IPS-11a (cell line): ENCODE measurements around the gene LHFPL2.
"Not testable (repeated sequence)": the region's sequence is repeated elsewhere in the genome, so short reads cannot be mapped to it uniquely, and the experiment has no call there.

Source experiments
- H3K4me3 ChIP-seq: one replicate; pipeline ENCODE4 v1.5.1; 2013; ENCODE audit warnings: low read depth, low read length, control low read depth

Gene LHFPL2

DNA sequence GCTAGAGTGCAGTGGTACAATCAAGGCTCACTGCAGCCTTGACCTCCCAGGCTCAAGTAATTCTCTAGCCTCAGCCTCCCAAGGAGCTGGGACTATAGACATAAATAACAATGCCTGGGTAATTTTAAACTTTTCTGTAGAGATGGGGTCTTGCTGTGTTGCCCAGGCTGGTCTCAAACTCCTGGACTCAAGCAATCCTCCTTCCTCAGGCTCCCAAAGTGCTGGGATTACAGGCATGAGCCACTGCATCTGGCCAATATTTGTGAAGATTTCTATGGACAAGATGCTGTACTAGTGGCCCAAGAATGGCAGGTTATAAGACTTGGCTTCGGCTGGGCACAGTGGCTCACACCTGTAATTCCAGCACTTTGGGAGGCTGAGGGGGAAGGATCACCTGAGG lies 18.4 kb upstream of the LHFPL2 start:
- H3K4me3 ChIP-seq = not testable (repeated sequence)

DNA sequence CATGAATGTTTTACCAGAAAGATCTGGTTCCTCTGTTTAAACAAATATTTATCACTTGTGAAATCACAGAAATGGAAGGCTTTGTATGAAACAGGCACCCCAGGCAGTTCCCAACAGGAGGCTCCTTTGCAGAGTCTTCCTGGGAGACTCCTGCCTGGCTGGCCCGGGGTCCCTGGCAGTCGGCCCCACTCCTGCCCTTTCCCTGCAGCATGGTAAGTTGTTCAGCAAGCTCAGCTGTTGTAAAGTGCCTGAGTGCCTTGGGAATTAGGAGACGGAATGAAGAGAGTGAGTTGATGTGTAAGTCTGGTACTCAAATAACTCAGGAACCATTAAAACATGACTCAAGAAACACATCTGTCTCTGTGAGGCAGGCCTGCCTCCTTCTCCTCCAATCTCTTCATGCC lies 17.5 kb upstream of the LHFPL2 start:
- H3K4me3 ChIP-seq = no peak overlapping the region

DNA sequence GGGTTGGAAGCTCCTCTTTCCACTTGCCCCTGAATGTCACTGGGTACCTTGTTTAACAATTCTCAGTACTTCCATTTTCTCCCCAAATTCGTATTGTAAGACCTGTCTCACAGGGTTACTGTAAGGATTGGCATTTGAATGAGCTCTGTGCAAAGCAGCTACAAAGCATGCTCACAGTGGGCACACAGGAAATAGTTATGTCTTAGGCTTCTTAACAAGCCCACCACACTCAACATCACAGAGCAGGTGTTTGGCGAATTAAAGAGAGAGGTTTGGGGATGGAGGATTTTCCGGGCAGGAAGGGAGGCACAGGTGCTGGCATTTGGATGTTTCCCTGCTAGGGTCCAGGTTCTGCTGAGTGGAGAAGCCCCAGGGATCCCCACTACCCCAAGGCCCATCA lies 17.0 kb upstream of the LHFPL2 start:
- no peak overlapping the region for H3K4me3 ChIP-seq

DNA sequence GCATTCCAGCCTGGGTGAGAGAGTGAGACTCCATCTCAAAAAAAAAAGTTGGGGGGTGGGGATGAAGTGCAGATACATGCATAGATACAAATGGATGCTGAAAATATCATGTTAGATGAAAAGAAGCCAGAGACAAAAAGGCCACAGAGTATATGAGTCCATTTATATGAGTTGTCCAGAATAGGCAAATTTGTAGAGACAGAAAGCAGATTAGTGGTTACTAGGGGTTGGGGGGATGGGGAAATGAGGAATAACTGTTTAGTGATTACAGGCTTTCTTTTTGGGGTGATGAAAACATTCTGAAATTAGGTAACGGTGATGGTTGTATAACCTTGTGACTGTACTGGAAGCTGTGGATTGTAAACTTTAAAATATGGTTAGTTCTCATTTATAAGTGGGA lies 13.8 kb upstream of the LHFPL2 start:
- H3K4me3 ChIP-seq = no peak overlapping the region

DNA sequence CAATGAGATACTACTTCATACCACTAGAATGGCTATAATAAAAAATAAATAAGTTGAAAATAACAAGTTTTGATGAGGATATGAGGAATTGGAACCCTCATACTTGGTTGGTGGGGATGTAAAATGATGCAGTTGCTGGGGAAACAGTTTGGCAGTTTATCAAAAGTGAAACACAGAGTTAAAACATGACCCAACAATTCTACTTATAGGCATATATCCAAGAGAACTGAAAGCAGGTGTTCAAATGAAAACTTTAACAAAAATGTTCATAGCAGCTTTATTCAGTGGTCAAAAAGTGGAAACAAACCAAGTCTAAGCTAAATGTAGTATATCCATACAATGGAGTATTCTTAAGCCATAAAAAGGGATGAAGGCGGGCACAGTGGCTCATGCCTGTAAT lies 13.1 kb upstream of the LHFPL2 start:
- no peak overlapping the region for H3K4me3 ChIP-seq

DNA sequence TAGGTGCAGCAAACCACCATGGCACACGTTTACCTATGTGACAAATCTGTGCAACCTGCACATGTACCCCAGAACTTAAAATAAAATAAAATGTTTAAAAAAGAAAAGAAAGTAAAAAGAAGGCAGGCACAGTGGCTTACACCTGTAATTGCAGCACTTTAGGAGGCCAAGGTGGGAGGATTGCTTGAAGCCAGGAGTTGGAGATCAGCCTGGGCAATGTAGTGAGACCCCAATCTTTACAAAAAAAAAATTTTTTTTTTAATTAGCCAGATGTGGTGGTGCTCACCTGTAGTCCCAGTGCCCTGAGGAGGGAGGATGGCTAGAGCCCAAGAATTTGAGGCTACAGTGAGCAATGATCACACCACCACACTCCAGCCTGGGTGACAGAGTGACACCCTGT lies 12.5 kb upstream of the LHFPL2 start:
- H3K4me3 ChIP-seq = no peak overlapping the region

DNA sequence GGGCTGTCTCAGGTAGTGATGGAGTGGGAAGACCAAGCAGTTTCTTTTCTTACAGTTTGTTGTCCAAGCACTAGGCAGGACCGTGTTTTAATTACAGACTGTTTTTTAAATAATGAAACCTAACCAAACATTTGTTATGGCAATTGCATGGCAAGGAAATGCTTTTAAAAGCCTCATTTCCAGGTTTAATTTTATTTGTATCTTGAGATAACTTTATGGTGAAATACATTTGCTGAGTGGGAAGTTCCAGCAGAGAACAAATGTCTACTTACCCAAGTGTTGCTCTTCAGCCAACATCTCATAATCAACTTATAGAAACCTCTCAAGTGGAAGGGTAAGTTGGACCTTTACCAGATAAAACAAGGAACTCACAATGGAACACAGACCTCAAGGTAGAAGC lies 11.8 kb upstream of the LHFPL2 start:
- no peak overlapping the region for H3K4me3 ChIP-seq

DNA sequence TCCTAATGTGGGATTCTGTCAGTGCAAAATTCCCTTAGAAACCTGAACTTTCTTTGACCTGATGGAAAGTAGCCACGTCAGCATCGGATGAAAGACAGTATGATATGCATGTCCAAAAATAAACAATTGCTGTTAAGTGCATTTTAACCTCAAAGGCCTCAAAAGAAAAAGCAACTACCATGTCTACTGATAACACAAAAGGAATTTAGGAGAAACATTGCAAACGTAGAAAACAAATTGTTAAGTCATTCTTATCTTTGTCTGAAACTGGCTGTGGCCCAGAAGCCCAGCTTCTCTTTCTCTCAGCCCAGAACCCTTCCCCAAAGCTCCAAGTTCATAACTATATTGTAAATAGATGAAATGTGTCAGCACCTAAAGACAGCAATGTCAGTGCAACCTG lies 11.1 kb upstream of the LHFPL2 start:
- no peak overlapping the region for H3K4me3 ChIP-seq

DNA sequence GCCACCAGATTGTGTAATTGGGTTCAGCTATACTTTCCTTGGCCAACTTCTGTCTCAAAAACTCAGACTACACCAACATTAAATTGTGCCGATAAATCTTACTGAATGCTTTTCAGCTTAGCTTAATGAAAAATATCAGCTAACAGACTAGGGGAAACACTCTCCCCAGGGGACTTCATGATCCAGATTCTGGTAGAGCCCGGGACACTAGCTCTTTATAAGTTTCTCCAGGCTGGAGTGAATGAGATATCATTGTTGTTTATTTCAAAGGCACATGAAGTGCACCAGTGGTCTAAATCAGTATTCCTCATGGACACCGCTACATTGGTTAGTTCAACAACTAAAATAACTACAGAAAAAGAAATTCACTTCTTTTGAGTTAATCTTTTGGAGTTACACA lies 10.5 kb upstream of the LHFPL2 start:
- no peak overlapping the region for H3K4me3 ChIP-seq

DNA sequence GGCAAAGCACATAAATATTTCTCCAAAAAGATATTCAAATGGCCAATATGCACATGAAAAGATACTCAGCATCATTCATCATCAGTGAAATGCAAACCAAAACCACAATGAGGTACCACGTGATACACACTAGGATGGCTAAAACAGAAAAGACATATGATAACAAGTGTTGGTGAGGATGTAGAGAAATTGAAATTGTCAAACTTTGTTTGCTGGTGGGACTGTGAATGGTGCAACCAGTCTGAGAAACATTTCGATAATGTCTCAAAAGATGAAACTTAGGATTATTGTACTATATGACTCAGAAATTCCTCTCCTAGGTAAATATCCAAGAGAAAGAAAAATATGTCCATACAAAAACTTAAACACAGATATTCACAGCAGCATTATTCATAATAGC lies 8.6 kb upstream of the LHFPL2 start:
- H3K4me3 ChIP-seq = no peak overlapping the region

DNA sequence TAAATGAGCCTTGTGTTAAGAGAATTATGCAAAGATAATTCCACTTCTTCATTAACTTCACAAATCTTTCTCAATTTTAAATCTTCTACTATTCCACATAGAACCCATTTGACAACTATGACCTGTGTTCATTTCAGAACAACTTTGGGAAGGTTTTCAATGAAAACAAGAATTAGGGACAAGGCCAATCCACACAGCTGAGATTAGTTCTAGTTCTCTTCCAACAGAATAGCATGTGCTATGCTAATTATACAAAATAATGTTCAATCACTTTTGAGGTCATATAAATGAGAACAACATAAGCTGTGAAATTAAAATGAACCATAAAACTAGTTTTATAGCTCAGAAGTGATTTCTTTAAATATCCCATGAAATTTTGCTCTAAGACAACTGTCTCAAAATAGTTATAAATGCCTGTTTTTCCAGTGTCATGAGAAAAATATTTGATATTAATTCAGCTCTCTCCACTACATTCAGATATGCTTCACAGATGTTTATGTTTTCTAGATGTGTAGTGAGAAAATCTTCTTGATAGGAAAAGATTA lies 7.2 kb upstream of the LHFPL2 start:
- no peak overlapping the region for H3K4me3 ChIP-seq

DNA sequence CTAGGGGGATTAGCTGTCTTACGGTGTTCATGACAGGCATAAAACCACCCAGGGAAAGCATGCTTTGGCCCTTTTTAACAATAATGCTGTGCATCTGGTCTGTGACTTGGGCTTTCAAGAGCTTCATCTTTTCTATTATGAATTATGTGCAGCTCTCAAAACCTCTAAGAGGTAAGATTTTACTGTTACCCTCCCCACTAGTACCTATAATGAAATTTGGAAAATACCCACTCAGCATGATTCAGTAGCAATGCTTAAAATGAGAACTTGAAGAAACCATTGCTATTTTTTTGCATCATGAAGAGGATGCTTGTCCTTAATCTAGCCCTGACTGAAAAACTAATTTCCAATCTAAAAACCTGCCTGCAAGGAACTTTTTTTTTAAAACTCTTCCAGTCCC lies 5.8 kb upstream of the LHFPL2 start:
- H3K4me3 ChIP-seq = no peak overlapping the region

DNA sequence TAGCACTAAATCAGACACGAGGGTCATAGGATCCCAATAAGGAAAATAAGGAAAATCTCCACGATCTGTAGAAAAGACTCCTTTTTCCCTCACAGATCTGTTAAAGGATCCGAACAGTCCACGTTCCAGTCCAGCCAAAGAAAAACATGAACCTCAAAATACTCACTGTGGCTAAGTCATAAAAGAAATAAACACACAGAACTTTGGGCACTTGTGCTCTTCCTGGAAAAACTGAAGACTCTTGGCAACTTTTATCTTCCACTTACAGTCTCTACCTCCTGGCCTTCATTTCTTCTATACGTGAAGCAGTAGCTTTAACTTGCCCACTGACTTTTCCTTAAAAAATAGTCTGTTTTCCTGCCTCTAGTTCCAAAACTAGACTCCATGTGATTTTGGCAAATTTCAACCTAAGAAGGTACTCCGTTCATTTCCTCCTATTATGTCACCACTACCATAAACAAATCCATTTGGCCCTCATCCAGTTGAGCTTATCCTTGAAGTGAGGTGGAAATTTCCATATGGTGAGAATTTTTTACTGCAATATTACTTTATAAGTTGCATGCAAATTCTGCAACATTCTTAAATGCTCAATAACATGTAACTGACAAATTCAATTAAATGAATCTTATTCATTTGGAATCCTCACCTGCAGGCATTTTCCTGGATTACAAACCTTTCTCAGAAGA lies 5.3 kb upstream of the LHFPL2 start:
- H3K4me3 ChIP-seq = no peak overlapping the region

DNA sequence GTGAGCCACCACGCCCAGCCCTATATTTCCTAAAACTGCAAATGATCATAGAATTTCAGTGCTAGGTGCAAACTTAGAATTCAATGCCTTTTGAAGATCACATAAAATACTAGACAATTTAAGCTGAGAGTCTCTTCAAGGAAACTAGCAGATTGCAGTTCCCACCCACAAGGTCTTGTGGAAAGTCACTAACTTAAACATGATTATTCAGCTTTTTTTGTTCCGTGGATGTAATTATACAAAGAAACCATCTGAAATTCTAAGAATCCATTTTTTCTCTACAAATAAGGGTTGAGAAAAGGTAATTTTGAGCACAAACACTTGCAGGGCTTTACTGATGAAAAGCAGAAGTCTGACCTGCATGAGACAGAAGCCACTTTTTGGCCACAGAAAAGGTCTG lies 4.5 kb upstream of the LHFPL2 start:
- no peak overlapping the region for H3K4me3 ChIP-seq

DNA sequence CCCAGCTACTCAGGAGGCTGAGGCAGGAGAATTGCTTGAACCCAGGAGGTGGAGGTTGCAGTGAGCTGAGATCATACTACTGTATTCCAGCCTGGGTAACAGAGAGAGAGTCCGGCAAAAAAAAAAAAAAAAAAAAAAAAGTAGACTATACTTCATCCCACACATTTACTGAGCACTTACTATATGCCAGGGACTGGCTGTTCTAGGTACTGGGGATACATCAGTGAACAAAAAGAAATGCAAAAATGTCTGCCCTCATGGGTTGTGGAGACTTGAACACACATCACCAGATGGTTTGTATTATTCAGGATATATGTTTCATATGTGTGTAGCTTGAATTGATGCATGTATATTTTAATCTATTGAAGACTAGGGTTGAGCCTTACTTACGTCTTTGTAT lies 2.9 kb upstream of the LHFPL2 start:
- H3K4me3 ChIP-seq = no peak overlapping the region

DNA sequence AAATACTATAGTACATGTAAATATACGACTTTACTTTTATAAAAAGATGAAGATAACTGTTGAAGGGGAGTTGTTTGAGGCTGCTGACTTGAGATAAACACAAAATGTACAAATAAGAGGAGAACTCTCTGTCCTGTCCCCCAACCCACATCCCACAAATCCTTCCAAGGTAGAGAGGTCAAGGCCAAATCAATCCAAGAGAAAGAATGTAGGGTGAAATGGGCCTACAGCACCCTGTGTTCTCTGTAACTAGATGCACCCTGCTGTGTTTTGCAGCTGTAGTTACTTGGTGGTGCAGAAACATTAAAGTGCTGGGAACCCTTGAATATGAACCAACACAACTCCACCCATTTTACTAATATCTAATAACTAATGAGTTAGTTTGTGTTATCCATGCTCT lies 2.0 kb upstream of the LHFPL2 start:
- H3K4me3 ChIP-seq = no peak overlapping the region

DNA sequence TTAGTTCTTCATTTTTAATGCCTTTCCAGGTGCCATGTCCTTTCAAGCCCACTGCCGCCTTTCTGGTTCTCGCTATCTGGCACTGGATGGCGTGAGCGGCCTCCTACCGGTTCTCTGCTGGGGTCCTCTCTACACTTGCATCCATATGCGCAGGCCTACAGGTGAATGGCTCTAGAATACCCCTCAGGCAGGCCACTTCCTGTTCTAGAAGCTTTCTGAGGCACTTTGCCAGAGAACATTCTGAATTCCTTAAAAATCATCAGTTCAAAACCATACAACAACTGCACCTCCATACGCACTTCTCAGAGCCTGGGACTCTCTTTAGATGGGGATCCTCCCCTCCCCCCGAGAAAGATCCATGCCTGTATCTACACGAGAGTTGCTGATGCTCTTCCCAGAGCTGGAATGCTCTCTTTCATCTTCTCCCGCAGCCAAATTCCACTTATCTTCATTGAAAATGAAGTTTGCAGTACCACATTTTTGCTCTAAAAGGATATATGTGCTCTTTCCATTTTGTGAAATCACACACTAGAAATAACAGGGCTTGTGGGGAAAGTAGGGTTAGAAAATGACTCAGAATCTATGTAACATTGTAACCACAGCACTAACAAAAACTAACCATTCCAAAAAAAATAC lies 1.4 kb upstream of the LHFPL2 start:
- H3K4me3 ChIP-seq = no peak overlapping the region

DNA sequence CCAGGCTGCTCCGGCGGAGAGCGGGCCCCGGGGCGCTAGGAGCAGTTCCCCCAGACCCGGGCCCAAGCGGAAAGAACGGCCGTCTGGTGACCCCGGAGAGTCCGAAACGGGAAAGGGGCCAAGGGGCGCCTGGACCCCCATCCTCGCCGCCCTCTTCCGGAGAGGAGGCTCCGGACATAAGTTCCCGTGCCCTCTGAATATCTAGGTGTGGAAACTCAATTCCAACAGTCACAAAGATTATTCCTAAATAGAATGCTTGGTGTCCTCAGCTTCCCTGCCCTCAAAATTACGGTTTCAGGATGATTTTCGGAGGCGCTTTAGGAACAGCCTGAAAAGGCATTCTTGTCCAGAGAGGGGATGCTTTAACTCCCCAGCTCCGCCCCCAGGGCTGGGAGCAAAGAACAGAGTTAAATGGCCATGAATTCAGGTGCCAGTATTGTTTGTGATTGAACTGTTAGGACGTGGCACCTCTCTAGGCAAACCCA lies 681 bp upstream of the LHFPL2 start:
- peak overlapping the region; percentile 58 for H3K4me3 ChIP-seq

DNA sequence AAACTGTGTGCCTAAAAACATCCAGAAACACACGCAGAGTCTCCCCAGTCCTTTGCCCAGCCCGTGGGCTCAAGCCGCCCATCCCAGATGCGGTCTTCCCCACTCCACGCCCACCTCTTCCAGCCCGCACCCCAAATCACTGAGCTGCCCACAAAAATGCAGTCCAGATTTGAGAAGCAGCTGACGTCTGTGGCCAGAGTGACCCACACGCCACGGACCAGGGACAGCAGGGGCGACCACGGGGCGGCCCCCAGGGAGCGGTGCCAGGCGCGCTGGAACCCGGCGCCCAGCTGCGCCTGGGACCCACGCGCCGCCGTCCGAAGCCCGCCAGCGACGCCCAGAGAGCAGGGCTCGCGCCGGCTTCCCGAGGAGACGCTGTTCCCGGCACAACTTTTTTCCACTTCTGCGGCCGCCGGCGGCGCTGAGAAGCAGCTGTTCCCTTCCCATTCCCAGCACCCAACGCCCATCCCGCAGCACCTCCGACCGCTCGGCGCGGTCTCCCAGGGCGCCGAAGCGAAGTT lies 674 bp downstream of the LHFPL2 start:
- peak overlapping the region; percentile 82 for H3K4me3 ChIP-seq

DNA sequence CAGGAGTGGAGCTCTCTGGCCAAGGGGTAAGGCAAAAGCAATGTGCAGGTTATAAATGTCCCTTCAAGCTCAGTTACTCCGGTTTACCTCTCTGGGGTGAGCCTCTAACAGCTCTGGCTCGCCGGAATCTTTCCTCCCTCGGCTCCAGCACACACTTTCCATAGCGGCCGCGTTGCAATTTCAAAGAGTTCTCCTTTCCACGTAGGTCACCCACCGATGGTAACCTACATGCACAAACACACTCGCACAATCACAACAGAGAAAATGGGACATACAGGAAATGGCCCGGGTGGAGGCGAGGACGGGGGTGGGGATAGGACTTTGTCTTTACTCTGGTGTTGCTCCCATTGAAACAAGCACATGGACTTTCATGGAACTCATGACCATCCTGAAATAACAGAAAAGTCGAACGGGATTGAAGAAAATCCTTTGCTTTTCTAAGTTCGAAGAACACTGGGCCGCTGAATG lies 1.2 kb downstream of the LHFPL2 start:
- peak overlapping the region; percentile 82 for H3K4me3 ChIP-seq

DNA sequence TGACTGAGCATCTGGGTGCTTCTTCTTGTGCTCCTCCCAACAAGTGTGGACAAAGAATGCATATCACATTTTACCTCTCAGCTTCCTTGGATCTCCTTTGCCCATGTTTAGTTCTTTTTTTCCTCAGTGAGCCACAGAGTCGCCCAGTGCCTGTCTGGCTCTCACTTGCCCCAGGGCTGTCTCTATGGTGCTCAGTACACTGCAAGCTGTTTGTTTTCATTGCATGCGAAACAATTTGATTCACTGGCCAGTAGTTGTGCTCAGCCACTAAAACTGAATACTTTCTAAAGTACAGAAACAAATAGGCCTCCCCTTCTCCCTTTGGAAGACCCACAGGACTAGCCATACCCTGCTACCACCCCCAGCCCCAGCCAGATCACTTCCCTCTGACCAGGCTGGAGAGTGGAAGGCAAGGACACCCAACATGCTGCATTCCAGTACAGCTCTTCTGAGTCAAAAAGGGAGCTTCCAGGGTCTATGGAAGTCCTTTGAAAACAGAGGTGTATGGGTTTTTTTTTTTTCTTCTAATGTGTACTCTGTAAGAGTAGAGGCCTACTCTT lies 3.8 kb downstream of the LHFPL2 start:
- H3K4me3 ChIP-seq = no peak overlapping the region

DNA sequence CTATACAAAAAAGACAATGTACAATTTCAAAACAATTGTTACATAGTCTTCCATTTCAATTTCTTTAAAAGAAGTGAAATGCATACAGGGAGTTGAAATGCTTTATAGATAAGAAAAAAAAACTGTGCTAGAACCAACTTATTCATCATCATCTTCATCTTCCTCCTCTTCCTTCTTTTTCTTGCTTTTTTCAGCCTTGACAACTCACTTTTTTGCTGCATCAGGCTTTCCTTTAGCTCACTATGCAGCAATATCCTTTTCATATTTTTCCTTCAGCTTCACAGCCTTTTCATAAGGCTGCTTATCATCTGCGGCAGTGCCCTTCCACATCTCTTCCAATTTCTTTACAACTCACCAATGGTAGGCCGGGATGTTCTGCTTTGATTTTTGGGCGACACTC lies 4.4 kb downstream of the LHFPL2 start:
- H3K4me3 ChIP-seq = no peak overlapping the region
